Measurements from ENCODE around the gene RCSD1.

DNA sequence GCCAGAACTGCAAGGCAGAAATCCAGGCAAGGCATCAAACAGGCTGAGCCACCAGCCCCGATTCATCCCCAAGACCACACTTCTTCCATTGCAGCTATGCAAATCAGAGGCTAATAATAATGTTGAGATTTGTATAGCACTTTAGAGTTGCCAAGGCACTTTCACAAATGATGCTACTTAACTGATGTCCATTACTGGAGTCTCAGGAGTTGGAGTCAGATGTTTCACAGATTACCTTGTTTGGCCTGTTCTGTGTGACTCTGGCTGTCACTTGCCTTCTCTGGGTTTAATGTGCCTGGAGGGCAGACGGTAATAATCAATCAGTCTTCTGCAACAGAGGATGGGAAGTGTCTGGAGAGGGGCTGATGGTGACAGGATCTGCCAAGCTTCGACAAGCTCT is 51.0 kb downstream of the RCSD1 start:
- TF ChIP-seq JUN (IDR thresholded peaks at IDR 0.05; ENCODE audit: borderline replicate concordance, insufficient read depth, insufficient read length, low read depth) = no peak
- no peak for TF ChIP-seq POLR2AphosphoS5 (IDR thresholded peaks at IDR 0.05; ENCODE audit: insufficient read depth, low read depth, low read length)
- TF ChIP-seq, protein P1, sequence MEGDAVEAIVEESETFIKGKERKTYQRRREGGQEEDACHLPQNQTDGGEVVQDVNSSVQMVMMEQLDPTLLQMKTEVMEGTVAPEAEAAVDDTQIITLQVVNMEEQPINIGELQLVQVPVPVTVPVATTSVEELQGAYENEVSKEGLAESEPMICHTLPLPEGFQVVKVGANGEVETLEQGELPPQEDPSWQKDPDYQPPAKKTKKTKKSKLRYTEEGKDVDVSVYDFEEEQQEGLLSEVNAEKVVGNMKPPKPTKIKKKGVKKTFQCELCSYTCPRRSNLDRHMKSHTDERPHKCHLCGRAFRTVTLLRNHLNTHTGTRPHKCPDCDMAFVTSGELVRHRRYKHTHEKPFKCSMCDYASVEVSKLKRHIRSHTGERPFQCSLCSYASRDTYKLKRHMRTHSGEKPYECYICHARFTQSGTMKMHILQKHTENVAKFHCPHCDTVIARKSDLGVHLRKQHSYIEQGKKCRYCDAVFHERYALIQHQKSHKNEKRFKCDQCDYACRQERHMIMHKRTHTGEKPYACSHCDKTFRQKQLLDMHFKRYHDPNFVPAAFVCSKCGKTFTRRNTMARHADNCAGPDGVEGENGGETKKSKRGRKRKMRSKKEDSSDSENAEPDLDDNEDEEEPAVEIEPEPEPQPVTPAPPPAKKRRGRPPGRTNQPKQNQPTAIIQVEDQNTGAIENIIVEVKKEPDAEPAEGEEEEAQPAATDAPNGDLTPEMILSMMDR (IDR thresholded peaks at IDR 0.05; ENCODE audit: extremely low read depth in 1 of 2, insufficient read depth in 1 of 2, low read depth in 1 of 2, low read length in 2 of 2) = no peak
- TF ChIP-seq EZH2 (IDR thresholded peaks at IDR 0.05; ENCODE audit: borderline replicate concordance, low read depth, low read length, severe bottlenecking) = no peak
- no peak for TF ChIP-seq POLR2A (IDR thresholded peaks at IDR 0.05; ENCODE audit: low read depth, low read length)
- no peak for TF ChIP-seq MYC (IDR thresholded peaks at IDR 0.05; ENCODE audit: low read depth, low read length)
- TF ChIP-seq, protein P2, sequence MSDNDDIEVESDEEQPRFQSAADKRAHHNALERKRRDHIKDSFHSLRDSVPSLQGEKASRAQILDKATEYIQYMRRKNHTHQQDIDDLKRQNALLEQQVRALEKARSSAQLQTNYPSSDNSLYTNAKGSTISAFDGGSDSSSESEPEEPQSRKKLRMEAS (IDR thresholded peaks at IDR 0.05; ENCODE audit: insufficient read depth, insufficient read length) = no peak
- TF ChIP-seq GATA2 (IDR thresholded peaks at IDR 0.05; ENCODE audit: insufficient read depth, insufficient read length, low read depth, low read length) = no peak
- no peak for TF ChIP-seq FOS (IDR thresholded peaks at IDR 0.05; ENCODE audit: borderline replicate concordance, insufficient read depth, low read length)
